ENCODE results near the gene SEMA6A.

GRCh38 chr5:116578676-116579075, 4.1 kb upstream of the SEMA6A start:
- TF ChIP-seq POLR2A (IDR thresholded peaks at IDR 0.05) (no peak), CTCF (IDR thresholded peaks at IDR 0.05 in 4 of 5, conservative IDR thresholded peaks at IDR 0.05 in 1 of 5) (no peak)

All from gastrocnemius medialis (tissue), 4 donors.